ENCODE data around the gene EFCAB3.
A peak's percentile ranks its signal among the peaks of the same experiment; 100 is the strongest.
"Not testable (repeated sequence)": the region's sequence is repeated elsewhere in the genome, so short reads cannot be mapped to it uniquely, and the experiment has no call there.

Gene EFCAB3

DNA sequence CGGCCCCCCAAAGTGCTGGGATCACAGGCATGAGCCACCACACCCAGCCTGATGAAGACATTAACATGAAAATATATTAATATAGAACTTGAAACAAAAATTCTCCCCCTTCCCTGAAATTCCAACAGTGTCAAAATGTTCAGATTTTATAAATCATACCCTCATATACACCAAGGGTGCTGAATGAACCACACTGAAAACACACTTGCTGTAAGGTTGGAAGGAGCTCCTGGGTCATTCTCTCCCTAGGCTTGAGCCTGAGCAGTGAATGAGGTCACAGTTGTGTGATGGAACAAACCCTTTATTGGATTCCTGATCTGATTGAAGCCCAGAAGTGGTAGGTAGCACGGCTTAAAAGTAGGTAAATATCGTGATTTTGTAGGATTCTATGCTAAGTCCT lies at the start of gene EFCAB3:
Gene EFCAB3 (plus strand): TSS at position 301 of the 400 bp plus-strand sequence. CDS start 2,427 bp downstream, outside the sequence.
- no peak for DNase-seq

DNA sequence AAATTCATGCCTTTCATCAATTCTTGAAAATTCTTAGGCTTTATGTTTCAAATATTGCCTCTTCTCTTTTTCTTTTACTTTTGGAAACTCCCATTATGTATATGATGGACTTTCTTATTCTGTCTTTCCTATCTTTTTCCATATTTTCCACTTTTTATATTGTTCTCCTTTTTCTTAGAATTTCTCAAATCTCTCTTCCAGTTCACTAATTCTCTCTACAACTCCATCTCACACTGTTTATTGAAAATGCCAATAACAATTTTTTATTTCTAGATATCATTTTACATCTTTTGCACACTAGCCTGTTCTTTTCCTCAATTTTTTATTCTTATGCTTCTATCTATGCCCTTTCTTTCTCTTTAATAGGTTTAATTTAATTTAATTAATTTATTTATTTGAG lies 43.8 kb upstream of the EFCAB3 start:
- no peak for DNase-seq

DNA sequence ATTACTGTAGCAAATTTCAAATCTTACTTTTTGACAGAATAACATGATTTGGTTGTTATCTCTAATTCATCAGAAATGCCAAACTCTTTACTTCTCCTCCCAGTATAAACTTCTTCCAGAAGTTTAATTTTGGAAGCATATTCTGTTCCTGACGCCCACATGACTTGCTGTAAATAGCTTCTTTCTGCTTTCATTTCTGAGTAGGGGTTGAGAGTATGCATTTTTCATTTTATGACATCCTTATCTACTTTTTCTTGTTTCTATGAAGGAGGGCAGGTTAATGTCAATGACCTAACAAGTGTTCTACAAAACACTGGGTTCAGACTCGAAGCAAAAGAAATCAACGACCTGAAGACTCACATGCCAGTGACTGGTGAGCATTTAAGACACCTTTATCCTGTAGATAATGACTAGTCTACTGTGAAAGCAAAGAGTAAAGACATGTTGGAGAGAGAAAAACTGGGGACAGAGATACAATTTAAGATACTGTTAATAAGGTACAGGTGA lies 36.5 kb upstream of the EFCAB3 start:
- no peak for DNase-seq

DNA sequence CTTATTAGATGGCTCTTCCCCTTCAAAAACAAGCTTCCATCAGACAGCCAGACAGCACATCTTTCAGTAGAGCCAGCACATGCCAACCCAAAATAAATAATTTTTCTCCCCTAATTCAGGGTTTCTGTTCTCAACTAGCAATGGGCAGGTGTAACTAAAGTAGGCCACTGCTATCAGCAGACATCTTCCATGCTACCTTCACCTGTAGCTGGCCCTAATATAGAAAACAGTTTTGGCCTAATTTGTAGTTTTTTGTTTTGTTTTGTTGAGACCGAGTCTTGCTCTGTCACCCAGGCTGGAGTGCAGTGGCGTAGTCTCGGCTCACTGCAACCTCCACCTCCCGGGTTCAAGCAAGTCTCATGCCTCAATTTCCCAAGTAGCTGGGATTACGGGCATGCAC lies 29.2 kb upstream of the EFCAB3 start:
- no peak for DNase-seq

DNA sequence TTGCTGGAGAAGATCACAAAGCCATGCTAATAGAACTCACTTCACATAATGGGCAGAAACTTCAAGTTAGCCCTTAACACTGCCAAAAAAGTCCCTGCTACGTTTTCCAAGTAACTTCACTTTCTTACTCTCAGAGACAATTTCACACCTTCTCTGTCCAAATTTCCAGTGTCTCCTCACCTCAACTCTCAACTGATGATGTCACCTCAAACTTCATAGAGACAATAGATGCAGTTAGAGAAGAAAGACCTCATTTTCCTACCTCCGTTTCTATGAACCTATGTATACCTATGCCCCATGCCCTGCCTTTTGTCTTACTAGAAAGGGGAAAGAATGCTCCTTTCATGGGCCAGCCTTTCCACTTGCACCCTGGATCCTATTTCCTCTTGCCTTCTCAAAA lies 14.2 kb upstream of the EFCAB3 start:
- DNase-seq = no peak

DNA sequence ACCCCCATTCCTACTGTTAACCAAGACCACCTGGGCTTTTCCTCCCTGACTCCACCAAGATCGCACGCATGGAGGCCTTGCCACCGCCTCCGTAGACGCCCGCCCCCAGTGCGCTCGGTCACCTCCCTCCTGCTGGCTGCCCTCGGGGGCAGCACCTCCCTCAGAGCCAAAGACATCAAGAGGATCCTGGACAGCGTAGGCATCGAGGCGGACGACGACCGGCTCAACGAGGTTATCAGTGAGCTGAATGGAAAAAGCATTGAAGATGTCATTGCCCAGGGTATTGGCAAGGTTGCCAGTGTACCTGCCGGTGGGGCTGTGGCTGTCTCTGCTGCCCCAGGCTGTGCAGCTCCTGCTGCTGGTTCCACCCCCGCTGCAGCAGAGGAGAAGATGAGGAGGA lies 1.2 kb downstream of the EFCAB3 start:
- no peak for DNase-seq

DNA sequence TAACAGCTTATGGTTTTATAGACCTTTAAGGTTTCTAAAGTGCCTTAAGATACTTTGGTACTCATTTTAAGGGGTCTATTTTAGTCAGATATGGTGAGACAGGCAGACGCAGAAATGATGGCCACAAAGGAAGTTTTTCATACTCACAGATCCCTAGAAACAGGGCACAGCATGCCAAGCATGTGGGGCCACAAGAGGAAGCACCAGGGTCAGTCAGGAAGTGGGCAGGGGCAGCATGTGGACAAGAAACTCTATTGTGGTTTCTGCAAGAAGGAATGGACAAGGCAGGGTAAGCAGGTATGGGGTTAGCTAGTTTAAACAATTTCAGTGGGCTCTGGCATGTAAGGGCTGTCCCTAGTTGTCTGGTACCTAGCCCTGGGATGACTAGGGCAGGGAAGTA lies 8.5 kb downstream of the EFCAB3 start:
- DNase-seq = no peak

DNA sequence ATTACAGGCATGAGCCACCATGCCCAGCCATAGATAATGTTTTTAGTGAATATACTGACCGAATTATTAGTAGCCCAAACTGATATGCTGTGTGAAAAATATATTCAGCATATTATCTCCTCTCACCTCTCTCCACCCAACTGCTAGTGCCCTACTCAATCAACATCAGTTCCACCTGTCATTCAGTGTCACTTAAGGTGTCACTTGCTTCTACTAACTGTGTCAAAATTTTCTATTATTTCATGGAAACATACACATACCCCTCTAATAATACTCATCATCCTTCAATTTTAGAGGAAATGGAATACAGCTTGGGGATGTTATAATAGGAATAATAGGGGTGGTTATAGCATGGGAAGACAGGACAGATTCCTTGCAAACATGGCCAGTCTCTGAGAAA lies 12.6 kb downstream of the EFCAB3 start:
- no peak for DNase-seq

DNA sequence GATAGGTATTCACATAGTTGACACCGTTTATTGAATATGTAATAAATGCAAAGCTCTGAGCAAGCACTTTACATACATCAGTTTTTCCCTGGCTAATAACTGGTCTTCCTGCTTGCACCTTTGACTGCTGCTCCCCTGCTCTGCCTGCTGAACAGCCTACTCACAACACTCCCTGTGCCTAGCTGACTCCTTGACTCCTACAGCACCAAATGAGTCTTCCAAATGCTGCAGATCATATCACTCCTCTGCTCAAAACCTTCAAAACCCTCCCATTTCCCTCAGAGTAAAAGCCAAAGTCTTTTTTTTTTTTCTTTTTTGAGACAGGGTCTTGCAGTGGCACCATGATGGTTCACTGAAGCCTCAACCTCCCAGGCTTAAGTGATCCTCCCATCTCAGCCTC lies 18.5 kb downstream of the EFCAB3 start:
- DNase-seq = no peak

DNA sequence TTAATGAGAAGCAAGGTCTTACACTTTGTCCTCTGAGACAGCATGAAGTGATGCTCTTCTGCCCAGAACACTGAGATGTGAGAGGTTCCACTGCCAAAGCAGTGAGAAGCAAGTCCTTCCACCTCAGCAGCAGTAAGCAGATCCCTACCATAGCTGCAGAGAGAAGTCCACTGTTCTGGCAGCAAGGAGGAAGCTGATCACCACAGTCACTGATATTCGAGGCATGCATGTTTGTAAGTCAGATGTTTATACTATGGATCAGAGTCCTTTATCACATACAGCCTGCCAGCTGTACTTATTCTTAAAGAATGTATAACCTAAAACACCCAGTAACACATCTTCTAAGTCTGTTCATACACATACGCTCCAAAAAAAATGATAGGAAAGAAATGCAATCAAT lies 25.1 kb downstream of the EFCAB3 start:
- no peak for DNase-seq

DNA sequence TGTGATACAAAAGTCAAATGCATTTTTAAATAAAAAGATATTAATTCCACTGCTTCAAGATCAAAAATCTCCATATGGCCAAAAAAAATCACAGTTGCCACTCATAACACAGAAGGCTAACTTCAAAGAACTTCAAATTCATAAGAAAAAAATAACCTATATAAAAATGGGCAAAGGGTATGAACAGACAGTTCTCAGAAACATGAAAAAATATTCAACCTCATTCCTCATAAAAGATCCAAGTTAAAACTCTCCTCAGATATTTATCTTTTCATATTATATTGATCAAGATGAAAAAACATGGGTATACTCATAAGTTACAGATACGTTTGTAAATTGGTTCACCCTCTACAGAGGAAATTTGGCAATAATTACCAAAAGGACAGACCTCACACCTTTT lies 32.7 kb downstream of the EFCAB3 start:
- DNase-seq = not testable (repeated sequence)

DNA sequence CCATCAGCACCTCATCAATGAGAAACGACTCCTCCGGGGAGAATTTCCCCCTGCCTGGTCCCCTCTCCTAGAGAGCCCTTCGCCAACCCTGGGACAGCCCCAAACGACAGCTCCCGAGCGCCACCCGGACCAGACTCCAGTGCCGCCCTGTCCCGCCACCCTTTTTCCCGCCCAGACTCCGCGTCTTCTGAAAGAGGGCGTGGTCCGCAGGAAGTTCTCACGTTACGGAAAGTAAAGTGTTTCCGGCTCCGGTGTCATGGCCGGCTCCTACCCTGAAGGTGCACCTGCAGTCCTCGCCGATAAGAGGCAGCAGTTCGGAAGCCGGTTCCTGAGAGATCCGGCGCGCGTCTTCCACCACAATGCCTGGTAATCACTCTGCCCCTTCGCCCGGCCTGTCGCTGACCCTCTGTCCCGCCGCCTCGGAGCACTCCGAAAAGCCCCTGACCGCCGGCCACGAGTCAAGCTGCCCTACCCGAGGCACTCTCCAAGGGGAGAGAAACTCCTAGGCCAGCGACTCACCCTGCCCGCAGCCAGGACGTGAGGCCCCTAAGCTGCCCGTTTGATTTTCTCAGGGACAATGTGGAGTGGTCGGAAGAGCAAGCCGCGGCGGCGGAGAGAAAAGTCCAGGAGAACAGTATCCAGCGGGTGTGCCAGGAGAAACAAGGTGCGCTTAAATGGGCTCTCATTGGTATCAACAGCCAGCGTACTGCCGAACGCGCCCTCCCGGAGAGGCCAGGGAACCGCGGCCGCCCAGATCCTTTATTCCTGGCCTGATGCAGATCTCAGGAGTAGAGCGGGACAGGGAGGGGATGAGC lies 43.5 kb downstream of the EFCAB3 start, which contains the start of gene METTL2A:
Gene METTL2A (plus strand): TSS at position 251 of the 815 bp plus-strand sequence. CDS start 6 bp downstream, at position 257.
- DNase-seq = peak; percentile 95 to 96

DNA sequence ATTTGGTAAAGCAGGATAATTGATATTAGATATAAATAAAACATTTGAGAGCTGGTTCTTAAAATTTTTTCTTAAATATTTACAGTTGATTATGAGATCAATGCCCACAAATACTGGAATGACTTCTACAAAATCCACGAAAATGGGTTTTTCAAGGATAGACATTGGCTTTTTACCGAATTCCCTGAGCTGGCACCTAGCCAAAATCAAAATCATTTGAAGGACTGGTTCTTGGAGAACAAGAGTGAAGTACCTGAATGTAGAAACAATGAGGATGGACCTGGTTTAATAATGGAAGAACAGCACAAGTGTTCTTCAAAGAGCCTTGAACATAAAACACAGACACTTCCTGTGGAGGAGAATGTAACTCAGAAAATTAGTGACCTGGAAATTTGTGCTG lies 45.9 kb downstream of the EFCAB3 start:
- DNase-seq = not testable (repeated sequence)

DNA sequence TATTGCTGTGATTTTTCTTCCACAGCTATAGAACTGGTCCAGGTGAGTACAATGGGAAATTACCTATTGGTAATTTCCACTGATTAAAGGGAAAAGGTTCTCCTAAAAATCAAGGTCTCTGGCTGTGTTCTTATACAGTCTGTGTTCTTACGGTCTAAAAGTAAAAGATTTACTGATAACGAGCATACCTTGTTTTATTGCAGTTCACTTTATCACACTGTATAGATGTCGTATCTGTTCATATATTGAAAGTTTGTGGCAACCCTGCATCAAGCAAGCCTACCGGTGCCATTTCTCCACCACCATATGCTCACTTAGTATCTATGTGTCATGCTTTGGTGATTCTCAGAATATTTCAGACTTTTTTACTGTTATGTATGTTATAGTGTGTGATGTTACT lies 54.9 kb downstream of the EFCAB3 start:
- not testable (repeated sequence) for DNase-seq

DNA sequence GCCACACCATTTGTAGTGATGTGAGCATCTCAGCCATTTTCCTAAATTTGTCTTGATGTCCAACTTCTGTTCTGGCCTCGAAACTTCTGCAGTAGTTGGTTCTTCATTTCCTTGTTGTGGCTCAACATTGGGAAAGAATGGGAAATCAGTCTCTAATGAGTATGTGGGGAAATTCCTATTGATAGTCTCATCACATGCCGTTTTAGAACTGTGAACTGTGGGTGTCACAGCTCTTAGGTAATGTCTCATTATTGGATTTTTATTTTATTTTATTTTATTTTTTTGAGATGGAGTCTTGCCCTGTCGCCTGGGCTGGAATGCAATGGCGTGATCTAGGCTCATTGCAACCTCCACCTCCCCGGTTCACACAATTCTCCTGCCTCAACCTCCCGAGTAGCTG lies 60.8 kb downstream of the EFCAB3 start:
- DNase-seq = not testable (repeated sequence)

DNA sequence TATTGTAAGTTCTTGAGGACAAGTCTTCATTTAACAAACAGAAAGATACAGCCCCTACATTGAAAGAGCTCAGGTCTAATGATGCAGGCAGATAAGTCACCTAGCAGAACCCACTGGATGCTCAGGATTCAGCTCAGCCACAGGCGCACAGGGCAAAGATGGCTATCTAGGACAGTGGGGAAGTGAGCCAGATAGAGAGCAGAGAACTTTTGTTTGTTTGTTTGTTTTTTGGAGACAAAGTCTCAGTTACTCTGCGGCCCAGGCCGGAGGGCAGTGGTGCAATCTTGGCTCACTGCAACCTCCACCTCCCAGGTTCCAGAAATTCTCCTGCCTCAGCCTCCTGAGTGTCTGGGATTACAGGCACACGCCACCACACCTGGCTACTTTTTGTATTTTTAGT lies 63.7 kb downstream of the EFCAB3 start:
- DNase-seq = no peak

DNA sequence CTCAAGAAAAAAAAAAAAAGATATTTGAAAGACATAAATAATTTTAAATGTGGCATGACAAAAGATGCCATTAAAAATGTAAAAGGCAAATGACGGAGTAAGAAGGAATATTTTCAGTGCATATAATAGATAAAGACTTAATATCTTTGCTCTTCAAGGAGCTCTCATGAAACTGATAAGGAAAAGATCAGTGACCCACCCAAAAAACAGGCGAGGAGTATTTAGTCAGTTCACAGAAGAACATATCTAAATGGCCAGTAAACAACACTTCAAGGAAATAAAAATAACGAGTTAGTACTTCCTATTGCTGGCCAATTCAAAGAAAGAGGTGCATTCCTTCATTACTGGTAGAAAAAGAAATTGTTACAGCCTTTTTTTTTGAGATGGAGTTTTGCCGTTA lies 65.4 kb downstream of the EFCAB3 start:
- not testable (repeated sequence) for DNase-seq

DNA sequence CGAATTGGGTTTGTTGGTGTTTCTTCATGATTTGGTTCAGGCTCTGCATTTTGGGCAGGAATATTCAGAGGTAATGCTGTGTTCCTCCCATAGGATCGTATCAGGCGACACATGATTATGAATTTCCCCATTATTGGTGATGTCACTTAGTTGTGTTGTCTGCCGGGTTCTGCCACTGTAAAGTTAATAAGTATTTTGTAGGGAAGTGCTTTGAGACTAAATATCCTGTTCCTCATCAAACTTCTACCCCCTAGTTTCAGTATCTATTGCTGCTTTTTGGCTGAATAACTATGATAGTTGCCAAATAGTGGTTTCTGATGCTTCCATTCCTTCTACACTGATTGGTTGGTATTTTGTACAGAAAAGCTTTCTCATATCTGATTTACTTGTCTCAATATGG lies 71.8 kb downstream of the EFCAB3 start:
- DNase-seq = not testable (repeated sequence)

DNA sequence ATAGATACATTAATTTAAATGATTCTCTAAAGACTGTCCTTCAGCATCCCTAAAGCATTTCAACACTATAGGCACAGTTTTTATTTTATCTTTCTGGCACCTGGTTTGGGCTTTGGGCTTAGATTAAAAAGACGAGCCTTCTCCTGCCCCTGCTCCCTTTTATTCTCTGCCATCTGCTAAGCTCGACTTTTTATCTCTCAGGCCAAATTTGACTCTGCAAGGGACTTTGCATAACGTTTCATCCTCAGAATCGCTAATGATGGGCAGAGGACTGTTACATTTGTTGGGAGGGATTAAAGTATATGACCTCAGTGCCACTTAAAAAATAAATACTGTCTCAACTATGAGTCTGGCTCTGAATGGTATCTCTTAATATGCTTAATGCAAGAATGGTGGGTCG lies 72.7 kb downstream of the EFCAB3 start:
- not testable (repeated sequence) for DNase-seq

DNA sequence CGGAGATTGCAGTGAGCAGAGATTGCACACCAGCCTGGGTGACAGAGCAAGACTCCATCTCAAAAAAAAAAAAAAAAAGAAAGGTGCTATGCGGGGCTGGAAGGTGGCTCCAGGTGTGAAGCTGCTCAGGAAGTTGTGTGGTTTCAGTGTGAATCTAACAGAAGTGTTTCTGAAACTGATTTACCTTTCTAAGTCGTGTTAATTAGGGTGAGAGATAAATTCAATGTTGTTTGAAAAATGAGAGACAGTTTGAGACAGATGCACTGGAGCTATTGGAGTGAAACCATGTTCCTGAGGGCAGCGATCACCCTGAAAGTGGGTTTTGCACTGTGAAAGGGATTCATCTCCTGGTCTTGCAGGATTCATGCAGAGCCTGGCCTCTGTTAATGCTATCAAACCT lies 73.3 kb downstream of the EFCAB3 start:
- not testable (repeated sequence) for DNase-seq

DNA sequence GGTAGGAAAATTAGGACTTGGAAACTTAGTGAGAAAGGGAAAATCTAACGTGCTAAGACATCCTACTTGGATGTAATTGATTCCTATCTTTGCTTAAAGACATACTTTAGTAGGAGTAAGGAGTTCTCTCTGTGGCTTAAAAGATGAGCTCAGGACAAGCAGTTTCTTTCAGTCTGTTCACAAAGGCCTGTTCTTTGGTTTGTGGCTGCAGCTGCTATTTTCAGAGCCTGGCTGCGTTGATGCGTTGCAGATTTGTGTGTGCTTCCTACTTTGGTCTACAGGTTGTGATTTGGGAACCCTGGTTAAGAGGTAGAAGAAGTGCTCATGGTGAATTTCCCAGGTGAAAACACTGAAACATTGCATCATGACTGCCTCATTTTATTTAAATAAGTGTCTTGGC lies 73.8 kb downstream of the EFCAB3 start:
- DNase-seq = not testable (repeated sequence)

DNA sequence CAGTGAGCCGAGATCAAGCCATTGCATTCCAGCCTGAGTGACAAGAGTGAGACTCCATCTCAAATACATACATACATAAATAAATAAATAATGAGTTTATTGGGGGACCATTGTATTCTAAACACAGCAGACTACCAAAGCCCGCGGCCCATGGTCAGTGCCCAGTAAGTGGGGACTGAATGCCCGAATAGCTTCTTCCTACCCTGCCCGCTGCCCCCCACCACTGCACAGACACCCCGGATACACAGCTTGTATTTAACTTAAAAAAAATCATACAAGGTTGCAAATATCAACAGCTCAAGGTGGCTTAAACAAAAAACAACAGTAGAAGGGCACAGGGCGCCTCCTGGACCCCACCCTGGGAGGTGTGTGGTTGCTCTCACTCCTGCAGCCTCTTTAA lies 75.7 kb downstream of the EFCAB3 start:
- no peak for DNase-seq

DNA sequence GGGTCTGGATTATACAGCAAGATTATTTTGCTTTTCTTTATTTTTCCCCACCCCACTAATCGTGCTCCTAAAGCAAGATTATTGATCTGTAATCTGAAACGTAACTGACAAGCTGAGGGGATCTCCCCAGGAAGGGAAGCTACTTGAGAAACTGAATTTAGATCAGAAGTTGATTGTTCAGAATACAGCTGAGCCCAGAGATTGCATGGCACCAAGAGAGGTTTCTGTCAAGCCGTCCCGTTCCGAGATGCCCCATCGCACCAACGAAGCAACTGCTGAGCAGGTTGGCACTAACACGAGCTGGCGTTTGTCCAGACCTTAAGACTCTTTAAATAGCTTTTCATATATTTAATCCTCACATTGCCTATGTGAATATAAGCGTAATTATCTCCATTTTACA lies 78.1 kb downstream of the EFCAB3 start:
- peak; percentile 13 to 23 for DNase-seq

DNA sequence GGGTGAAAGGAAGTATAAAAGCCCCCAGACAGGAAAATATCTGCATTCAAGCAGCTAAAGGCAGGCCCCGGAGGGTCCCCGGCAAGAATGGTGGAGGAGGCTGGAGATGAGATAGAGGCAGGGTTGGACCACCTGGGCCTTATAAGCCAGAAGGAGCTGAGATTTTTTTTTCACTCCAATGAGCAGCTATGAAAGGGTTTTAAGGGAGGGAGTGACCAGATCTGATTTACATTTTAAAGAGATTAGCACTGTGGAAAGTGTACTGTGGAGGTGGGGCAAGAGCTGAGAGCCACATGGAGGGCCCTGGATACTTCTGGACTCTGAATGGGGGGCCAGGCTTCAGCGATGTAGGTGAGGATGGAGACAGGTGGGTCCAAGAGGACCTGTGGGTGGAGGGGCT lies 84.1 kb downstream of the EFCAB3 start:
- peak; percentile 29 to 56 for DNase-seq

DNA sequence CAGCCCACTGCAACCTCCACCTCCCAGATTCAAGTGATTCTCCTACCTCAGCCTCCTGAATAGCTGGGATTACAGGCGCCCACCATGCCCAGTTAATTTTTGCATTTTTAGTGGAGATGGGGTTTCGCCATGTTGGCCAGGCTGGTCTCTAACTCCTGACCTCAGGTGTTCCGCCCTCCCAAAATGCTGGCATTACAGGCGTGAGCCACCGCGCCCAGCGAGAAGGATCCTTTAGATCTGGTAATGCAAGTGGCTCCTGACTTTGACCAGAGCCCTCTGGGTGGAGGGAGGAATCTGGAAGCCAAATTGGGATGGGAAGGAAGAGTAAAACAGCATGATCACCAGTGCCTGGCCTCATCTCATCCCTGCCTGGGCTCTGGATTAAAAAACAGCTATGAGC lies 84.9 kb downstream of the EFCAB3 start:
- DNase-seq = not testable (repeated sequence)
